Activated CD4-positive, alpha-beta T cell treated with anti-CD3 and anti-CD28 coated beads, Interleukin-2, amount 50 U/mL, for 16 hours (primary cell): ENCODE data around the gene HMCN2.
"Not testable (repeated sequence)": the region's sequence is repeated elsewhere in the genome, so short reads cannot be mapped to it uniquely, and the experiment has no call there.

ENCODE experiments used
- DNase-seq: peaks from one replicate; pipeline ENCODE4 v3.0.0-alpha.2; 2020

HMCN2 gene

GRCh38 chr9:130422546-130422945, 157.0 kb downstream of the HMCN2 start:
- no peak for DNase-seq

DNA sequence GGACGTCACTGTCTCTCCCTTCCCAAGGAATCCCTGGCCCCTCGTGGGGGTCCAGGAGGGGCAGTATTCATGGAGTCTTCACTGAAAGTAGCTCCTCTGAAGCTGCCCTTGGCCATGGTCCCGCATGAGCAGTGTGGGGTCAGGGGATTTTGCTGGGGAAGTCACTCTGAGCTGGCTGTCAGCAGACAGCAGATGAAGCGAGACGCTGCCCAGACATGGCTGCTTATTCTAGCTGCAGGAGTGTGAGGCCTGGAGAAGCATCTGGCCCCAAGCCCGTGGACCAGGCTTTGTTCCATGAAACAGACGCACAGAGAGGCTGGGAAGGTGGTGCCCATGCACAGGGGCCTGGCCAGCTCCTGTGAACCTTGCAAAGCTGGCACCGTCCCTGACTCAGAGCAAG, 157.7 kb downstream of the HMCN2 start:
- DNase-seq: no peak

- no peak for DNase-seq
Observed at GRCh38 chr9:130424595-130425454, 159.3 kb downstream of the HMCN2 start.

DNA sequence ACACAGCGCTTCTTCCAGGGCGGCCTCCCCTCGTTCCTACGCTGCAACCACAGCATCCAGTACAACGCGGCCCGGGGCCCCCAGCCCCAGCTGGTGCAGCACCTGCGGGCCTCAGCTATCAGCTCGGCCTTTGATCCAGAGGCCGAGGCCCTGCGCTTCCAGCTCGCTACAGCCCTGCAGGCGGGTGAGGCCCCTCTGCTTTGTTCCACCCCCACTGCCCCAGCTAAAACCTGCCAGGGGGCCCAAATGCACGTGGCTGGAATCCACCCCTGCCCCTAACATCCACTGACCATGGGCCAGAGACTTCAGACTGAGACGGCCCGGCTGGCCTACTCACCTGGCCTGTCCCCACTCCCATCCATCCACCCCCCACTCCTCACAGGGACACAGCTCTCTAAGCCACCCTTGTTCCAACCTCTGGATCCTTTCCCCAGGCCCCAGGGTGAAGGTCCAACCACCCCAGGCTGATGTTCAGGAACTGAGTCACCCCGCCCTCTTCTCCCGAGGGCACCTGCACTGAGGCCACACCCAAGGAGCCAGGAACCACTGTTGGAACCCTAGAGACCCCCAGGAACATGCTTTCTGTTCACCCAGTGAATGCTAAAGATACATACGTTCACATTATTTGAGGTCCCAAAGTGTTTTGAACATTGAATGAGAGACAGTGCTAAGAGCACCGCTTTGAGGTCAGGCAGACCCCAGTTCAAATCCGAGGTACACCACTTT, 160.3 kb downstream of the HMCN2 start:
- DNase-seq: no peak

DNA sequence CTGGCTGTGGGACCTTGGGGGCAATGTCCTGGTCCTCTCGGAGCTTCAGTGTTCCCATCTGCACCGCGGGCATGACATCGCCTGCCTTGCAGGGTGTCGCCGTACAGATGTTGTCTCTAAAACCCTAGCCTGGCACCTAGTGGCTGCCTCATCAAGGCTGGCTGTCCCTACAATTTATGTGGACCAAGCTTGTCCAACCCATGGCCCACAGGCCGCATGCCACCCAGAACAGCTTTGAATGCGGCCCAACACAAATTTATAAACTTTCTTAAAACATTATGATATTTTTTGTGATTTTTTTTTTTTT, 160.9 kb downstream of the HMCN2 start:
- no peak for DNase-seq

- DNase-seq: no peak
Observed at GRCh38 chr9:130426883-130427282, 161.3 kb downstream of the HMCN2 start.

GRCh38 chr9:130427326-130427725, 161.8 kb downstream of the HMCN2 start:
- DNase-seq: no peak

- no peak for DNase-seq
Observed at GRCh38 chr9:130428086-130428665, 162.6 kb downstream of the HMCN2 start.

GRCh38 chr9:130429381-130429780, 163.8 kb downstream of the HMCN2 start:
- no peak for DNase-seq

DNA sequence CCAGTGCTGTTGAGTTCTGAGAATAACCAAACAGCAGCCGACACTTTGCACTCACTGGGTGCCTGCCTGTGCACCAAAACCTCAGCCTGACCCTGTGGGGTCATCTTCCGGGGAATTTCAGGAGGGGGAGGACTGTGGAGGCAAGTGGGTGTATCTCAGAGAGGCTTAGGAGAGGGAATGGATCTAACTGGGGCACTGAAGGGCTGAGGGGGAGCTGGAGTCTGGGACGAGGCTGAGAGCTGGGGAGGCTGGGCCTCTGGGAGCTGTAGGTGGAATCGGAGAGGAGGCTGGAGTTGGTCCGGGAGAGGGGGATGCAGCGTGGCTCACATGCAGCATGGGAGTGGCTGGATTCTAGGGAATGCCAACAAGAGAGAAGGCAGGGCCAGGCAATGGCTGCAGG, 164.3 kb downstream of the HMCN2 start:
- DNase-seq: no peak

- no peak for DNase-seq
Observed at GRCh38 chr9:130430232-130430631, 164.7 kb downstream of the HMCN2 start.

DNA sequence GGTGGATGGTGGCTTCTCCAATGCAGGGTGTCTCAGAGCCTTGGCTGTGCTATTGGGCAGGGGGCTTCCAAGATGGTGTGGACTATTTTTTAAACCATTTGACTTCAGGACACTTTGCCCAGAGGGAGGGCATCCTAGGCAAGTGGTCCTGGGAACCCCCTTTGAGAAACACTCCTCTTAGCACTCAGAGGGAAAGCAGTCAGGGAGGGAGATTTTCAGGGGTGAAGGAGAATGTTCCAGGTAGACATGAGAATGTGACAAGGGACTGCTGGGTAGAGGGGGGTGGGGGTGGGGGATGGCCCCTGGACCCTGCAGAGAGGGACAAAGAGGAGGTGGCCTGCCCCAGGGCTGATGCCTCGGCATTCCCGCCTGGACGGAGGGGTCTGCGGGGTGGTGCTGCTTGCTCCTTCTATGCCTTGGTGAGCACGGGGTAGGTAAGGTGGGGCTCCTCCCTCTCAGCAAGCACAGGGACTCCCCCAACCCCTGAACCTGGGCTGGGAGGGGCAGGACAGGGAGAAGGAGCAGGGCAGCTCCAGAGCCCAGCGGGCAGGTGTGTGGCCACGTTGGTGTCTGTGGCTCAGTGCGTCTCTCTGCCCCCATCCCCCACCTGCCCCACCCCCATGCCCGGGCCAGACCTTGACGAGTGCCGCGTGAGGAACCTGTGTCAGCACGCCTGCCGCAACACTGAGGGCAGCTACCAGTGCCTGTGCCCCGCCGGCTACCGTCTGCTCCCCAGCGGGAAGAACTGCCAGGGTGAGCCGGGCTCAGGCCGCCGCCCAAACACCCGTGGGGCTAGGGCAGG, 165.4 kb downstream of the HMCN2 start:
- no peak for DNase-seq

DNA sequence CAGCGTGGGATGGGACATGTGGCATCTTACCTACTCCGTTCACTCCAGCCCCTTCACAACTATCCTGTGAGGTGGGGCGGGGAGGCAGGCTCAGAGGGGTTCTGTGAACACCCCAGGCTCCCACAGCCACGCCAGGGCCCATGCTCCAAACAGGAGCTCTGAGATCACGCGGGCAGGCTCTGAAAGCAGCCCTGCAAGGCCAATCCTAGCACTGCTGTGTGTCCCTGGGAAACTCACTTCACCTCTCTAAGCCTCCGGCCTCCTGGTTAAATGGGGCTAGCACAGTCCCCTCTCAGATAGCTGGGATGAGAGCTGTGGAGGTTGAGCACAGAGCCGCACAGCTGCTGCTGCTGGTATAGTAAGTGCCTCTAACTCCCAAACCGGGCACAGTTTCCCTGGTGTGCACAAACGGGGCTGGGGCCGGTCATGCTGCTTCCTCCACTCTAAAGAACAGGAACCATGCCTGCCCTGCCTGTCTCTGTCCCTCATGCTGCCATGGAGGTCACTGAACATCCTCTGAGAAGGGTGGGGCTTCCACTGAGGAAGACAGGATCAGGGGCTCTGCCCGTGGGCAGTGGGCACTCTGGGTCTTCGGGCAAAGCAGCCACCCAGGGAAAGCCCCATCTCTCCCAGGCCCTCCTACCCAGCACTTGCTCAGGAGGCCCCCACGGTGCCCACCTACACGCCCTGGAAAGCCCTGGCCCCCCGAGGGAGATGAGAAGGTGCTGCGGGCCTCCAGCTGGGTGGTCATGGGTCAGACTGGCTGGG, 166.2 kb downstream of the HMCN2 start:
- no peak for DNase-seq

- no peak for DNase-seq
Observed at GRCh38 chr9:130432362-130432761, 166.8 kb downstream of the HMCN2 start.

GRCh38 chr9:130432796-130433167, 167.2 kb downstream of the HMCN2 start:
- no peak for DNase-seq

DNA sequence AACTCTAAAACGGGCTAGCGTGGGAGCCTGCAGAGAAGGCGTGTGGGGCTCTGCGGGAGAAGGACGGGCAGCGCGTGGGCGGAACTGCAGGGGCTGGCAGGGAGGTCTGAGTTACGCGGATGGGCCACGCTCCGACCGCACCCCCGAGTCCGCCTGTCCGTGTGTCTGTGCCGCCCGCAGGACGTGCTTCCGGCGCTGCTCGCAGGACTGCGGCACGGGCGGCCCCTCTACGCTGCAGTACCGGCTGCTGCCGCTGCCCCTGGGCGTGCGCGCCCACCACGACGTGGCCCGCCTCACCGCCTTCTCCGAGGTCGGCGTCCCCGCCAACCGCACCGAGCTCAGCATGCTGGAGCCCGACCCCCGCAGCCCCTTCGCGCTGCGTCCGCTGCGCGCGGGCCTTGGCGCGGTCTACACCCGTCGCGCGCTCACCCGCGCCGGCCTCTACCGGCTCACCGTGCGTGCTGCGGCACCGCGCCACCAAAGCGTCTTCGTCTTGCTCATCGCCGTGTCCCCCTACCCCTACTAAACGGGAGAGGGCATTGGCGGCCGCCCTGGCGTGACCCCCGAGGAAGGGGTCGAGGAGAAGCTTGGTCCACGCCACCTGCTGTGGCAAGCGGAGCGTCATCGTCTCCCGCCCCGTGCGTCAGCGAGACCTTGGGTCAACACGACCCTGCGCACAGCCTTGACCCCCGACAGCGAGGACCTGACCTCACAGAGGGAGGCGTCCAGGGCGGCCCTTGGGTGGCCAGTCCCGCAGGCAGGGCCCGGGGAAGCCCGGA, 167.8 kb downstream of the HMCN2 start:
- DNase-seq: peak; percentile 41

- no peak for DNase-seq
Observed at GRCh38 chr9:130433947-130434262, 168.3 kb downstream of the HMCN2 start.

GRCh38 chr9:130434656-130435055, 169.1 kb downstream of the HMCN2 start:
- DNase-seq: not testable (repeated sequence)

DNA sequence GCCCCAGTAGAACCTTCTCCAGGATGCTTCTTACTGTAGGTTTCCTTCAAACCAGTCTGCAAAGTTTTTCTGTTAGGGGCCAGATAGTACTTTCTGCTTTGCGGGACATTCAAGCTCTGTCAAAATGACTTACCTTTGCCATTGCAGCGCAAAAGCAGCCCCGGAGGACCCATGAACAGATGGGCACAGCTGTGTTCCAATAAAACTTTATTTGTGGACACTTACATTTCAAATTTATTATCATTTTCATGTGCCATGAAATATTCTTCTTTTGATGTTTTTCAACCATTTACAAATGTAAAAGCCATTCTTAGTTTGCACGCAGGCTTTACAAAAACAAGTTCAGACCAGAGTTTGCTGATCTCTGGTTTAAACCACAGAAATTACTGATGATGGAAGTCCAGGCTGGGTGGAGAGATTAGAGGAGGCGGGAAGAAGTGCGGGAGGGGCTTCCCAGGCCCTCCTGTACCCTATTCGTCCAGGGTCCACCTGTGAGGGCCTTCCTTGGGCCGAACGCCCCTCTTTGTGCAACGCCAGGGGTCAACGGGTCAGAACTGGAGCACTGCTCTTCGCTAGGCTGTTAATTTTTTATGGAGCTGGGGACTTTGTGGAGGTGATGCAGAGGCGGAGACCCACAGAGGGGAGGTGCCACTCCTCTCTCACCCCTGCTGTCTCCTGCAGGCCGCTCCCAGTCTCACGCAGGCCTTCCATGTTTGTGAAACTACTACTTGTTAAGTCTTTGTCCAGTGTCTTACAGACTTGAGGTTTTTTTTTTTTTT, 171.6 kb downstream of the HMCN2 start:
- DNase-seq: no peak

GRCh38 chr9:130438382-130438981, 172.9 kb downstream of the HMCN2 start:
- DNase-seq: no peak

- DNase-seq: no peak
Observed at GRCh38 chr9:130441031-130441430, 175.5 kb downstream of the HMCN2 start.
